Measurements from ENCODE around the gene CELF1.

The CELF1 gene

GRCh38 chr11:47524291-47524874 is 28.5 kb downstream of the CELF1 start:
- H3K4me1 ChIP-seq (ENCODE audit: control insufficient read depth in 1 of 2, insufficient read depth in 1 of 2, low read depth in 1 of 2, low read length in 1 of 2): peaks cover 11 to 12% of the 10 kb centered on the region in 2 experiments

GRCh38 chr11:47523490-47524225 is 29.3 kb downstream of the CELF1 start:
- H3K27me3 ChIP-seq: no peaks in the 10 kb centered on the region
- no peak for TF ChIP-seq CTCF (IDR thresholded peaks at IDR 0.05)
- H3K27ac ChIP-seq: peak overlapping the region; percentile 51
- peaks cover 12 to 17% of the 10 kb centered on the region in 2 experiments for H3K4me1 ChIP-seq (ENCODE audit: control insufficient read depth in 1 of 2, insufficient read depth in 1 of 2, low read depth in 1 of 2, low read length in 1 of 2)
- H3K36me3 ChIP-seq: peaks cover 15% of the 10 kb centered on the region
- no peaks in the 10 kb centered on the region for H3K9me3 ChIP-seq
- H3K4me3 ChIP-seq (ENCODE audit: low read depth in 1 of 2, low read length in 1 of 2): no peak overlapping the region

More at GRCh38 chr11:47524291-47524874, 28.5 kb downstream of the CELF1 start:
- peaks cover 15% of the 10 kb centered on the region for H3K36me3 ChIP-seq
- H3K4me3 ChIP-seq (ENCODE audit: low read depth in 1 of 2, low read length in 1 of 2): no peak overlapping the region
- no peak for TF ChIP-seq CTCF (IDR thresholded peaks at IDR 0.05)
- no peaks in the 10 kb centered on the region for H3K27me3 ChIP-seq
- H3K9me3 ChIP-seq: no peaks in the 10 kb centered on the region
- peak overlapping the region; percentile 51 for H3K27ac ChIP-seq

- Histone ChIP-seq H3K27me3 (no peaks in the 10 kb centered on the region), H3K4me3 (ENCODE audit: low read depth in 1 of 2, low read length in 1 of 2) (no peak overlapping the region), H3K9me3 (no peaks in the 10 kb centered on the region), H3K4me1 (ENCODE audit: control insufficient read depth in 1 of 2, insufficient read depth in 1 of 2, low read depth in 1 of 2, low read length in 1 of 2) (peaks cover 51 to 60% of the 10 kb centered on the region in 2 experiments), H3K36me3 (peaks cover 7% of the 10 kb centered on the region), H3K27ac (peak overlapping the region; percentile 69)
- TF ChIP-seq CTCF (IDR thresholded peaks at IDR 0.05): no peak
These were observed 34.5 kb downstream of the CELF1 start for GRCh38 chr11:47518212-47518964.

GRCh38 chr11:47516984-47517853 is 35.7 kb downstream of the CELF1 start:
- Histone ChIP-seq H3K27me3 (no peaks in the 10 kb centered on the region), H3K4me1 (ENCODE audit: control insufficient read depth in 1 of 2, insufficient read depth in 1 of 2, low read depth in 1 of 2, low read length in 1 of 2) (peaks cover 58 to 68% of the 10 kb centered on the region in 2 experiments), H3K4me3 (ENCODE audit: low read depth in 1 of 2, low read length in 1 of 2) (no peak overlapping the region), H3K36me3 (peaks cover 7% of the 10 kb centered on the region), H3K27ac (peak overlapping the region; percentile 69), H3K9me3 (no peaks in the 10 kb centered on the region)
- TF ChIP-seq CTCF (IDR thresholded peaks at IDR 0.05): no peak

- peak overlapping the region; percentile 82 for H3K27ac ChIP-seq
- H3K36me3 ChIP-seq: peaks cover 7% of the 10 kb centered on the region
- no peak for TF ChIP-seq CTCF (IDR thresholded peaks at IDR 0.05)
- H3K4me1 ChIP-seq (ENCODE audit: control insufficient read depth in 1 of 2, insufficient read depth in 1 of 2, low read depth in 1 of 2, low read length in 1 of 2): peaks cover 68 to 74% of the 10 kb centered on the region in 2 experiments
- no peaks in the 10 kb centered on the region for H3K27me3 ChIP-seq
- H3K4me3 ChIP-seq (ENCODE audit: low read depth in 1 of 2, low read length in 1 of 2): no peak overlapping the region
- H3K9me3 ChIP-seq: no peaks in the 10 kb centered on the region
These were observed 36.8 kb downstream of the CELF1 start for GRCh38 chr11:47516155-47516554.
